ENCODE results near the gene FOXP4.

- TF ChIP-seq CTCF (IDR thresholded peaks at IDR 0.05; ENCODE audit: low read depth, low read length) (no peak), EZH2phosphoT487 (IDR thresholded peaks at IDR 0.05; ENCODE audit: low read depth) (no peak)
Measured at GRCh38 chr6:41498968-41499599, 47.1 kb upstream of the FOXP4 start.

All from OCI-LY3 (cell line).